ENCODE measurements around the gene C1QTNF7.

The C1QTNF7 gene

DNA sequence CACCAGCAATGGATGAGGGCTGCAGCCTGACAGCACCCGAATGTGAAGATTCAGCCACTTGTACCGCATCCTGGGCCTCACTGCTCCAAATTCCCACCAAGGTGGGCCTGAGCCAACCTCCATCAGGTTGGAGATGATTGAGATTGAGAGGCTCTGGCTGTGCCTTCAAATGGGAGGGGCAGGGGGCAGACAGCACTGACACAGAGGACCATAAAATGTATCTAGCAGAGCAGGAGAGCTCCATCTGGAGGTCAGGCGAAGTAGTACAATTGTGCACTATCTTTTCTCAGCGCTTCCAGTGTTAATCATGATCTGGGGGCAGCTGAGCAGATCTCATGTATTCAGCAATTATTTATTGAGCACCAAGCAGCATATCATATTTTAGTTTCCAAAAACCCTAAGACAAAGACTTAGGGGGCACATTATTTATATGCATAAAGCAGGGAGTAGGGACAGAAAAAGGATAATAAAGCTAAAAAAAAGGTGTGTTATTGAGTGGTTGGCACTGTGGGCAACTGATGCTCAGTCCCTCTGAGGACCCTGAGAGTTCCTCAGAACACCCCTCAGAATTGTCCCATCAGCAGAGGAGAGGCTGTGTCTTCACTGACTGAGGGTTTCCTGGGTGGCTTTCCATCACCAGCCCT lies 31.6 kb upstream of the C1QTNF7 start:
- no peaks in the 10 kb centered on the region for H3K4me1 ChIP-seq (ENCODE audit: control insufficient read depth, insufficient read depth, low read length)
- no peaks in the 10 kb centered on the region for H3K27me3 ChIP-seq (ENCODE audit: control insufficient read depth, insufficient read depth, low read length, poor library complexity, severe bottlenecking)
- H3K27ac ChIP-seq (ENCODE audit: insufficient read depth, low read depth, low read length, poor library complexity, severe bottlenecking): no peak overlapping the region
- 53 to 60% methylated on average over 4 of the region's 4 CpGs for WGBS, 2 experiments
- no peak overlapping the region for H3K4me3 ChIP-seq (ENCODE audit: insufficient read depth, low read depth, low read length)
- no peaks in the 10 kb centered on the region for H3K9me3 ChIP-seq (ENCODE audit: control insufficient read depth, low read length)
- H3K36me3 ChIP-seq (ENCODE audit: control insufficient read depth, insufficient read depth, low read length): no peaks in the 10 kb centered on the region

- WGBS, 2 experiments: 63 to 64% methylated on average over 3 of the region's 3 CpGs
- no peaks in the 10 kb centered on the region for H3K36me3 ChIP-seq (ENCODE audit: control insufficient read depth, insufficient read depth, low read length)
- H3K9me3 ChIP-seq (ENCODE audit: control insufficient read depth, low read length): no peaks in the 10 kb centered on the region
- no peaks in the 10 kb centered on the region for H3K4me1 ChIP-seq (ENCODE audit: control insufficient read depth, insufficient read depth, low read length)
- no peaks in the 10 kb centered on the region for H3K27me3 ChIP-seq (ENCODE audit: control insufficient read depth, insufficient read depth, low read length, poor library complexity, severe bottlenecking)
- H3K4me3 ChIP-seq (ENCODE audit: insufficient read depth, low read depth, low read length): no peak overlapping the region
- H3K27ac ChIP-seq (ENCODE audit: insufficient read depth, low read depth, low read length, poor library complexity, severe bottlenecking): no peak overlapping the region
Observed at GRCh38 chr4:15398001-15398400, 29.8 kb upstream of the C1QTNF7 start.

- Histone ChIP-seq H3K36me3 (ENCODE audit: control insufficient read depth, insufficient read depth, low read length) (no peaks in the 10 kb centered on the region), H3K4me3 (ENCODE audit: insufficient read depth, low read depth, low read length) (no peak overlapping the region)
- 85 to 95% methylated on average over 4 of the region's 4 CpGs for WGBS, 2 experiments
Observed at GRCh38 chr4:15398732-15399131, 29.1 kb upstream of the C1QTNF7 start.

DNA sequence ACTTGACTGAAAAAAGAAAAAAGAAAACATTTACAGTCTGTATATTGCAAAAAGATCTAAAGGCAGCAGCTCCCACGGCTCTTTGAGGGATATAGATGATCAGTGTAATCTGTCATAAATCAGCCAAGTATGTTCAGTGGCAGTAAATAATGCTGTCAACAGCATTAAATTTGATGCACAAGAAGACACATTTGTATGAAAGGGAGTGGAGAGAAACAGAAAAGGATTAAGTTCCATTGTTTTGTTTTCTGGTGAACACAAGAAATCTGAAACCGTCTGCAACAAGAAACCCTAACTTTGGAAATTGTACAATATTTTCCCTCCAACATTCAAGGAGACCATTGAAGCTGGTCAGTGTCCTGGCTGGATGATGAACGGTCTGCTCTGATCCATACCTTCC lies 27.6 kb upstream of the C1QTNF7 start:
- Histone ChIP-seq H3K27ac (ENCODE audit: insufficient read depth, low read depth, low read length, poor library complexity, severe bottlenecking) (no peak overlapping the region), H3K4me1 (ENCODE audit: control insufficient read depth, insufficient read depth, low read length) (no peaks in the 10 kb centered on the region), H3K27me3 (ENCODE audit: control insufficient read depth, insufficient read depth, low read length, poor library complexity, severe bottlenecking) (no peaks in the 10 kb centered on the region), H3K9me3 (ENCODE audit: control insufficient read depth, low read length) (no peaks in the 10 kb centered on the region), H3K4me3 (ENCODE audit: insufficient read depth, low read depth, low read length) (no peak overlapping the region), H3K36me3 (ENCODE audit: control insufficient read depth, insufficient read depth, low read length) (no peaks in the 10 kb centered on the region)
- 95 to 98% methylated on average over 3 of the region's 3 CpGs for WGBS, 2 experiments

More at GRCh38 chr4:15398732-15399131, 29.1 kb upstream of the C1QTNF7 start:
- Histone ChIP-seq H3K4me1 (ENCODE audit: control insufficient read depth, insufficient read depth, low read length) (no peaks in the 10 kb centered on the region), H3K27ac (ENCODE audit: insufficient read depth, low read depth, low read length, poor library complexity, severe bottlenecking) (no peak overlapping the region), H3K9me3 (ENCODE audit: control insufficient read depth, low read length) (no peaks in the 10 kb centered on the region), H3K27me3 (ENCODE audit: control insufficient read depth, insufficient read depth, low read length, poor library complexity, severe bottlenecking) (no peaks in the 10 kb centered on the region)

DNA sequence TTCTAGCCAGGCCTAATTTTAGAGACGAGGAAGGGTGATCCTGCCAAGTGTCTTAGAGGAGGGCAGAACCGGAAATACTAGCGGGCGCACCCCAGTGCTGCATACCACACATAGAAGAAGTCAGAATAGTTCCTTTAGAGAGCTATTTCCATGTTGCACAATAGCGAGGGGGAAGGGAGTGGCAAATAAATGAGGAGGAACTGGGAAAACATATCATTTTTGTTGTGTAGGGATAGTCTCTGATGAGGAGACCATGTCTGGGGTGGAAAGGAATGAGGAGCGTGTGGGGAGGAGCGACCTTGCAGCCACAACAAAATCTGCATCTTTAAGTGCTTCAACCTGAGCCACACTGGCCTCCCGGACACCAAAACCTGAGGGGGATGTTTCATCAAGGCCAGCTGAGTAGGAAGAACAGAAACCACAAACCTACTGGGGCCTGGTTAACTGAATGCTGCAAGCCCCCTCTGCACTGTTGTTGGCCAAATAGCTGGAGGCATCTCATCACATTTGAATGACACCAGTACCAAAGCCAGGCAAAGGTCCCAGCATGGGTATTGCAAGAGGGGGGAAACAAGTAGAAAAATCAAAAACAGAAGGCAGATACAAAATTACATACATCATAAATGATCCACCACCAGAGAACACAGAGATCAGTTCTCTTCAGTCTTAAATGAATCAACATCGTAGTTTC lies 26.7 kb upstream of the C1QTNF7 start:
- Histone ChIP-seq H3K27ac (ENCODE audit: insufficient read depth, low read depth, low read length, poor library complexity, severe bottlenecking) (no peak overlapping the region), H3K9me3 (ENCODE audit: control insufficient read depth, low read length) (no peaks in the 10 kb centered on the region), H3K27me3 (ENCODE audit: control insufficient read depth, insufficient read depth, low read length, poor library complexity, severe bottlenecking) (no peaks in the 10 kb centered on the region), H3K4me3 (ENCODE audit: insufficient read depth, low read depth, low read length) (no peak overlapping the region), H3K4me1 (ENCODE audit: control insufficient read depth, insufficient read depth, low read length) (no peaks in the 10 kb centered on the region), H3K36me3 (ENCODE audit: control insufficient read depth, insufficient read depth, low read length) (no peaks in the 10 kb centered on the region)
- WGBS, 2 experiments: 88 to 89% methylated on average over 8 to 9 of the region's 9 CpGs

DNA sequence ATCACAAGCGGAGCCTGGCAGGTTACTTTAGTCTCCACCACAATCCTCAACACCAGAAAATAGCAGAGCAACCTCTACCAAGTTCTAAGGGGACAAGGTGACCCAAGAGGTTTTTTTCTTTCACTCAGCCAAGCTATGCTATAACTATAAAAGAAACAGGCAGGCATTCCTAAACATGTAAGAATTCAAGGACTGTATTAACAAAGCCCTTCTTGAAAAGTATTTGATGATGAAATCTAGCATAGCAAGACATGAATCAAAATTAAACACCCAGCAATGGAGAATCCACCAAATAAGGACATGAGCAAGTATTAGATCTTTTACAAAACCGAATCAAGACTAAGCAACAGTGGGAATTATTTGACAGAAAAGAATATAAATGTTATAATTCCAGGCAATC lies 25.7 kb upstream of the C1QTNF7 start:
- Histone ChIP-seq H3K36me3 (ENCODE audit: control insufficient read depth, insufficient read depth, low read length) (no peaks in the 10 kb centered on the region), H3K27ac (ENCODE audit: insufficient read depth, low read depth, low read length, poor library complexity, severe bottlenecking) (no peak overlapping the region), H3K4me1 (ENCODE audit: control insufficient read depth, insufficient read depth, low read length) (no peaks in the 10 kb centered on the region), H3K27me3 (ENCODE audit: control insufficient read depth, insufficient read depth, low read length, poor library complexity, severe bottlenecking) (no peaks in the 10 kb centered on the region), H3K9me3 (ENCODE audit: control insufficient read depth, low read length) (no peaks in the 10 kb centered on the region), H3K4me3 (ENCODE audit: insufficient read depth, low read depth, low read length) (no peak overlapping the region)
- 92 to 100% methylated on average over 1 of the region's 2 CpGs for WGBS, 2 experiments

GRCh38 chr4:15402974-15403373 lies 24.9 kb upstream of the C1QTNF7 start:
- Histone ChIP-seq H3K4me1 (ENCODE audit: control insufficient read depth, insufficient read depth, low read length) (no peaks in the 10 kb centered on the region), H3K4me3 (ENCODE audit: insufficient read depth, low read depth, low read length) (no peak overlapping the region), H3K9me3 (ENCODE audit: control insufficient read depth, low read length) (no peaks in the 10 kb centered on the region), H3K36me3 (ENCODE audit: control insufficient read depth, insufficient read depth, low read length) (no peaks in the 10 kb centered on the region), H3K27me3 (ENCODE audit: control insufficient read depth, insufficient read depth, low read length, poor library complexity, severe bottlenecking) (no peaks in the 10 kb centered on the region), H3K27ac (ENCODE audit: insufficient read depth, low read depth, low read length, poor library complexity, severe bottlenecking) (no peak overlapping the region)
- WGBS, 2 experiments: 76 to 79% methylated on average over 2 of the region's 2 CpGs

GRCh38 chr4:15405018-15405417 lies 22.8 kb upstream of the C1QTNF7 start:
- H3K27ac ChIP-seq (ENCODE audit: insufficient read depth, low read depth, low read length, poor library complexity, severe bottlenecking): no peak overlapping the region
- WGBS, 2 experiments: 93 to 95% methylated on average over 4 of the region's 4 CpGs
- no peaks in the 10 kb centered on the region for H3K4me1 ChIP-seq (ENCODE audit: control insufficient read depth, insufficient read depth, low read length)
- no peak overlapping the region for H3K4me3 ChIP-seq (ENCODE audit: insufficient read depth, low read depth, low read length)
- H3K9me3 ChIP-seq (ENCODE audit: control insufficient read depth, low read length): no peaks in the 10 kb centered on the region
- no peaks in the 10 kb centered on the region for H3K27me3 ChIP-seq (ENCODE audit: control insufficient read depth, insufficient read depth, low read length, poor library complexity, severe bottlenecking)
- H3K36me3 ChIP-seq (ENCODE audit: control insufficient read depth, insufficient read depth, low read length): no peaks in the 10 kb centered on the region

- Histone ChIP-seq H3K9me3 (ENCODE audit: control insufficient read depth, low read length) (no peaks in the 10 kb centered on the region), H3K36me3 (ENCODE audit: control insufficient read depth, insufficient read depth, low read length) (no peaks in the 10 kb centered on the region), H3K4me3 (ENCODE audit: insufficient read depth, low read depth, low read length) (no peak overlapping the region), H3K27ac (ENCODE audit: insufficient read depth, low read depth, low read length, poor library complexity, severe bottlenecking) (no peak overlapping the region), H3K4me1 (ENCODE audit: control insufficient read depth, insufficient read depth, low read length) (no peaks in the 10 kb centered on the region), H3K27me3 (ENCODE audit: control insufficient read depth, insufficient read depth, low read length, poor library complexity, severe bottlenecking) (no peaks in the 10 kb centered on the region)
- whole genome bisulfite sequencing, 2 experiments: 68% methylated on average over 6 of the region's 6 CpGs
Observed at GRCh38 chr4:15410750-15411149, 17.1 kb upstream of the C1QTNF7 start.

DNA sequence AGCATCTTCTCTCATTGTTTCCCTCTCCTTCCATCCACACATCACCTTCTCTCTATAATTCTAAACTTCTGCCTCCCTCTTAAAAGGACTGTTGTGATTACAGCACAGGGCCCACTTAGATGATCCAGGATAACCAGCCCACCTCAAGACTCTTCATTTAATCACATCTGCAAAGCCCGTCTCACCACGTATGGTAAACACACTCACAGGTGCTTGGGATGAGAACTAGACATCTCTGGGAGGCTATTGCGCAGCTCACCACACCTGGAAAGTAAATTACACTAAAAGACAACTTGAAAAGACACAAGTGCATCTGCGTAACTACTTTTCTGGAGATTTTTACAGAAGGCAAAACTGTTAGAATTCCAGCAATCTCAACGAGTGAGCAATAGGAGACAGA lies 15.4 kb upstream of the C1QTNF7 start:
- WGBS, 2 experiments: 93 to 98% methylated on average over 5 of the region's 5 CpGs

More for the DNA sequence above, 15.4 kb upstream of the C1QTNF7 start:
- Histone ChIP-seq H3K4me1 (ENCODE audit: control insufficient read depth, insufficient read depth, low read length) (no peaks in the 10 kb centered on the region), H3K4me3 (ENCODE audit: insufficient read depth, low read depth, low read length) (no peak overlapping the region), H3K27ac (ENCODE audit: insufficient read depth, low read depth, low read length, poor library complexity, severe bottlenecking) (no peak overlapping the region), H3K36me3 (ENCODE audit: control insufficient read depth, insufficient read depth, low read length) (no peaks in the 10 kb centered on the region), H3K27me3 (ENCODE audit: control insufficient read depth, insufficient read depth, low read length, poor library complexity, severe bottlenecking) (no peaks in the 10 kb centered on the region), H3K9me3 (ENCODE audit: control insufficient read depth, low read length) (no peaks in the 10 kb centered on the region)
